A549 (cell line): ENCODE data around the gene ACAN. TPM values are rescaled to one million over a fixed set of nuclear protein-coding genes. Genes with fewer than 3 reads are reported as not detected.

Experiments used
- ATAC-seq, 2 experiments: fragments of 200-7000 bp in 1 of 2; fragments of >200 bp in 1 of 2; cut with Nextera tagmentation in 1 of 2; cut with Tn5 transposase in 1 of 2; 3 replicates each; pipeline versions ENCODE4 v1.8.0 to v1.9.1; 2018 to 2020; ENCODE audit warnings: mild to moderate bottlenecking in 1 of 2, moderate library complexity in 1 of 2
- CTCF ChIA-PET: fragments of 300-600 bp; sonication (Branson Sonifier 250); formaldehyde crosslinking; extraction: SDS; loops from one replicate; lab custom pipeline; 2021; ENCODE audit warnings: antibody characterized with exemption, inconsistent platforms; lab: Yijun Ruan, JAX
- POLR2A ChIA-PET: fragments of 350-600 bp; formaldehyde crosslinking; extraction: SDS; loops from one replicate; lab custom pipeline; 2021; ENCODE audit warnings: antibody characterized with exemption, inconsistent platforms; lab: Yijun Ruan, JAX
- DNase-seq, 2 experiments: peaks; one replicate each; pipeline versions ENCODE4 v3.0.0 to v3.0.0-alpha.2; 2011 to 2016; ENCODE audit warnings: low read depth in 1 of 2, low spot score in 1 of 2
- FAIRE-seq: peaks from 2 replicates; lab custom pipeline; 2011; peaks lifted over from hg19 to GRCh38; lab: Jason Lieb, UNC
- H3K27ac ChIP-seq, 2 experiments: fragments of >200 bp; sonication (Bioruptor Twin); formaldehyde crosslinking; 3 replicates each; pipeline ENCODE4 v1.5.1; 2016 to 2017
- H3K4me1 ChIP-seq: fragments of >200 bp; sonication (Bioruptor Twin); formaldehyde crosslinking; 3 replicates; pipeline ENCODE4 v1.6.1; 2016
- H3K4me2 ChIP-seq: fragments of >200 bp; sonication (Bioruptor Twin); formaldehyde crosslinking; 3 replicates; pipeline ENCODE4 v1.6.1; 2016
- H3K4me3 ChIP-seq: fragments of >200 bp; sonication (Bioruptor Twin); formaldehyde crosslinking; 3 replicates; pipeline ENCODE4 v1.5.1; 2016
- H3K9me3 ChIP-seq: fragments of >200 bp; sonication (Bioruptor Twin); formaldehyde crosslinking; 3 replicates; pipeline ENCODE4 v1.6.1; 2016
- ATOH8 ChIP-seq: fragments of 250-450 bp; sonication (Bioruptor Pico); IDR thresholded peaks from 2 replicates; pipeline ENCODE4 v1.5.0; 2020; ENCODE audit warnings: low read depth, mild to moderate bottlenecking, moderate library complexity
- BHLHE40 ChIP-seq: IDR thresholded peaks from 2 replicates; pipeline ENCODE4 v1.6.1; 2012; ENCODE audit warnings: low read depth, low read length, inconsistent platforms
- CBX8 ChIP-seq: fragments of 200-600 bp; sonication (generic); IDR thresholded peaks from 2 replicates; pipeline ENCODE4 v1.6.1; 2016
- CEBPB ChIP-seq, 2 experiments: fragments of >200 bp in 1 of 2; sonication (Bioruptor Twin) in 1 of 2; formaldehyde crosslinking in 1 of 2; IDR thresholded peaks; 2 replicates each; pipeline ENCODE4 v1.6.1; 2012 to 2016
- E2F6 ChIP-seq: IDR thresholded peaks from 2 replicates; pipeline ENCODE4 v1.6.1; 2012; ENCODE audit warnings: low read depth, borderline replicate concordance
- HMGXB4 ChIP-seq: fragments of 250-450 bp; sonication (Bioruptor Pico); IDR thresholded peaks from 2 replicates; pipeline ENCODE4 v1.5.0; 2021; ENCODE audit warnings: mild to moderate bottlenecking, moderate library complexity, borderline replicate concordance
- HOXA7 ChIP-seq: fragments of 250-450 bp; sonication (Bioruptor Pico); IDR thresholded peaks from 2 replicates; pipeline ENCODE4 v1.5.0; 2020; ENCODE audit warnings: mild to moderate bottlenecking, moderate library complexity
- HOXB5 ChIP-seq: fragments of 250-450 bp; sonication (Bioruptor Pico); IDR thresholded peaks from 2 replicates; pipeline ENCODE4 v1.5.0; 2020; ENCODE audit warnings: mild to moderate bottlenecking, moderate library complexity
- JUNB ChIP-seq: fragments of >200 bp; sonication (Bioruptor Twin); formaldehyde crosslinking; IDR thresholded peaks from 2 replicates; pipeline ENCODE4 v1.6.1; 2016
- MAX ChIP-seq: IDR thresholded peaks from 2 replicates; pipeline ENCODE4 v1.6.1; 2012
- MAZ ChIP-seq: fragments of 150-350 bp; IDR thresholded peaks from 2 replicates; pipeline ENCODE4 v1.6.1; 2014; ENCODE audit warnings: antibody characterized with exemption, low read depth, low read length, borderline replicate concordance
- NFE2L2 ChIP-seq: fragments of 150-350 bp; conservative IDR thresholded peaks from 2 replicates; pipeline ENCODE4 v1.6.1; 2014; ENCODE audit warnings: low read length
- POLR2A ChIP-seq: IDR thresholded peaks from 2 replicates; pipeline ENCODE4 v1.6.1; 2012; ENCODE audit warnings: mild to moderate bottlenecking, low read length
- RAD21 ChIP-seq, 2 experiments: fragments of >200 bp in 1 of 2; sonication (Bioruptor Twin) in 1 of 2; formaldehyde crosslinking in 1 of 2; IDR thresholded peaks in 1 of 2; conservative IDR thresholded peaks in 1 of 2; 2 replicates in 1 of 2; 3 replicates in 1 of 2; pipeline ENCODE4 v1.6.1; 2012 to 2018; ENCODE audit warnings: inconsistent platforms in 1 of 2
- SREBF2 ChIP-seq: fragments of 450-650 bp; IDR thresholded peaks from 2 replicates; pipeline ENCODE4 v1.6.1; 2014; ENCODE audit warnings: mild to moderate bottlenecking, moderate library complexity
- TFCP2L1 ChIP-seq: fragments of 250-450 bp; sonication (Bioruptor Pico); IDR thresholded peaks from 2 replicates; pipeline ENCODE4 v1.5.0; 2021; ENCODE audit warnings: mild to moderate bottlenecking
- ZC3H11A ChIP-seq: fragments of 450-650 bp; IDR thresholded peaks from 2 replicates; pipeline ENCODE4 v1.6.1; 2014; ENCODE audit warnings: antibody characterized with exemption, mild to moderate bottlenecking
- ZSCAN20 ChIP-seq: fragments of 250-450 bp; sonication (Bioruptor Pico); IDR thresholded peaks from 2 replicates; pipeline ENCODE4 v1.8.0; 2022; ENCODE audit warnings: mild to moderate bottlenecking, moderate library complexity
- WGBS: methylation state at CpG from one replicate; pipeline ENCODE4 v1.1.6; 2017; ENCODE audit errors: missing lambda C conversion rate; 5-methylcytosine and 5-hydroxymethylcytosine counted together
- polyA plus RNA-seq, 4 experiments: library from polyadenylated mRNA; depleted of rRNA in 3 of 4; stranded (reverse); fragments of >200 nt; fragmentation: RNase III in 1 of 4; extraction: RNeasy Plus Mini Kit Qiagen cat#74134 plus additional on column Dnase treatment in 1 of 4; gene quantifications; 2 replicates in 3 of 4; 3 replicates in 1 of 4; pipeline ENCODE4 v1.2.3, GENCODE V29; 2011 to 2017
- TF ChIP-seq, protein P1 (sequence below): IDR thresholded peaks from 2 replicates; pipeline ENCODE4 v1.6.1; 2012
- TF ChIP-seq, protein P2 (sequence below): fragments of 200-600 bp; sonication (generic); IDR thresholded peaks from 2 replicates; pipeline ENCODE4 v1.6.1; 2016; ENCODE audit warnings: antibody characterized with exemption, mild to moderate bottlenecking, moderate library complexity
- TF ChIP-seq, protein P3 (sequence below): fragments of >200 bp; sonication (Bioruptor Twin); formaldehyde crosslinking; IDR thresholded peaks from 3 replicates; pipeline ENCODE4 v1.6.1; 2016

The ACAN gene
- polyA plus RNA-seq, 2 of the 4 experiments (the other 2 are of a cell fraction), result 0.01 TPM; not detected in 1

DNA sequence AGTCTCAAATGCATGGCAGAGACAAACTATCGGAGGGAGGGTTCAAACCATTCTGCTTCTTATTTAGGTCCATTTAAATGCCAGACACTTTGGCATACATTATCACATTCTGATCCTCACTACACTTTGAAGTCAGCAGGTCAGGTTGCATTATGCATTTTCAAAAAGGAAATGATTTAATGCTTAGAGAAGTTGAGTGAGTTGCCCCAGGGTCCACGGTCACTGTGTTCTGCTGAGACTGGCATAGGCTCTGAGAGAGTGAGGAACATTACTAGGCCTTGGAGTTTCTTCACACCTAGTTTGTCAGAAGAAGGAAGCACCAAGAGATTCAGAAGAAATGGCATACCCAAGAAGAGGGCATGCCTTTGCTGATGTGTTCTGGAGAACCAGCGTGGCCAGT, 46.3 kb upstream of the ACAN start (continued):
- TF ChIP-seq, protein P1, sequence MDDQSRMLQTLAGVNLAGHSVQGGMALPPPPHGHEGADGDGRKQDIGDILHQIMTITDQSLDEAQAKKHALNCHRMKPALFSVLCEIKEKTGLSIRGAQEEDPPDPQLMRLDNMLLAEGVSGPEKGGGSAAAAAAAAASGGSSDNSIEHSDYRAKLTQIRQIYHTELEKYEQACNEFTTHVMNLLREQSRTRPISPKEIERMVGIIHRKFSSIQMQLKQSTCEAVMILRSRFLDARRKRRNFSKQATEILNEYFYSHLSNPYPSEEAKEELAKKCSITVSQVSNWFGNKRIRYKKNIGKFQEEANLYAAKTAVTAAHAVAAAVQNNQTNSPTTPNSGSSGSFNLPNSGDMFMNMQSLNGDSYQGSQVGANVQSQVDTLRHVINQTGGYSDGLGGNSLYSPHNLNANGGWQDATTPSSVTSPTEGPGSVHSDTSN, result no peak
- no peak for TF ChIP-seq E2F6

DNA sequence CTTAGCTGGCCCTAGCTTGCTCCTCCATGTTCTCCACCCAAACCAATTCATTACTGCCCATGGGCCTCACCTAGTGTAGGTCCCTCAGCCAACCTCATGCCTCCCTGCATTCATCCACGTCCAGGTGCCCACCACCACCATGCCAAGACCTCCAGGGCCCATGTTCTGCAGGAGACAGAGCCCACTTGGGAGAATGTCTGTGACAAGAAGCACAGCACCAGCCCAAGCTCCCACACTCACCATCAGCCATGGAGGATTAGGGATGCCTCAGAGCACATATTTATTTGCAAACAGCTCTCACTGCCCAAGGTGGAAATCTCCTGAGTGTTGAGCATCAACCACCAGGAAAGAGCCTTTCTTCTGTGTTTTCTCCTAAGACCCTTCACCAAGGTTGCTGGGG, 43.4 kb upstream of the ACAN start:
- 0% methylated on average over 1 of the region's 1 CpG for WGBS
- Histone ChIP-seq H3K9me3 (peaks cover 18% of the 10 kb centered on the region), H3K27ac (no peak overlapping the region), H3K4me2 (no peak overlapping the region), H3K4me3 (no peak overlapping the region), H3K4me1 (no peaks in the 10 kb centered on the region)
- ChIA-PET POLR2A (no interaction called here), CTCF (interaction anchor here (0.6 to 1.6 kb wide), 2 partner anchors 75 to 298 kb away, joined by 3 to 5 read pairs; no protein-coding TSS in a partner anchor)
- ATAC-seq, result no peak
- TF ChIP-seq POLR2A (no peak), TFCP2L1 (CRISPR knock-in tag) (no peak), BHLHE40 (no peak), ZC3H11A (no peak), HOXB5 (CRISPR knock-in tag) (no peak), CEBPB (IDR thresholded peaks at IDR 0.05) (no peak), NFE2L2 (no peak), CBX8 (no peak), RAD21 (conservative IDR thresholded peaks at IDR 0.05 in 1 of 2, IDR thresholded peaks at IDR 0.05 in 1 of 2) (no peak), SREBF2 (no peak), HOXA7 (CRISPR knock-in tag) (no peak), ATOH8 (CRISPR knock-in tag) (no peak), JUNB (no peak), MAX (no peak), MAZ (no peak), HMGXB4 (CRISPR knock-in tag) (no peak), ZSCAN20 (CRISPR knock-in tag) (no peak)
- TF ChIP-seq, protein P2, sequence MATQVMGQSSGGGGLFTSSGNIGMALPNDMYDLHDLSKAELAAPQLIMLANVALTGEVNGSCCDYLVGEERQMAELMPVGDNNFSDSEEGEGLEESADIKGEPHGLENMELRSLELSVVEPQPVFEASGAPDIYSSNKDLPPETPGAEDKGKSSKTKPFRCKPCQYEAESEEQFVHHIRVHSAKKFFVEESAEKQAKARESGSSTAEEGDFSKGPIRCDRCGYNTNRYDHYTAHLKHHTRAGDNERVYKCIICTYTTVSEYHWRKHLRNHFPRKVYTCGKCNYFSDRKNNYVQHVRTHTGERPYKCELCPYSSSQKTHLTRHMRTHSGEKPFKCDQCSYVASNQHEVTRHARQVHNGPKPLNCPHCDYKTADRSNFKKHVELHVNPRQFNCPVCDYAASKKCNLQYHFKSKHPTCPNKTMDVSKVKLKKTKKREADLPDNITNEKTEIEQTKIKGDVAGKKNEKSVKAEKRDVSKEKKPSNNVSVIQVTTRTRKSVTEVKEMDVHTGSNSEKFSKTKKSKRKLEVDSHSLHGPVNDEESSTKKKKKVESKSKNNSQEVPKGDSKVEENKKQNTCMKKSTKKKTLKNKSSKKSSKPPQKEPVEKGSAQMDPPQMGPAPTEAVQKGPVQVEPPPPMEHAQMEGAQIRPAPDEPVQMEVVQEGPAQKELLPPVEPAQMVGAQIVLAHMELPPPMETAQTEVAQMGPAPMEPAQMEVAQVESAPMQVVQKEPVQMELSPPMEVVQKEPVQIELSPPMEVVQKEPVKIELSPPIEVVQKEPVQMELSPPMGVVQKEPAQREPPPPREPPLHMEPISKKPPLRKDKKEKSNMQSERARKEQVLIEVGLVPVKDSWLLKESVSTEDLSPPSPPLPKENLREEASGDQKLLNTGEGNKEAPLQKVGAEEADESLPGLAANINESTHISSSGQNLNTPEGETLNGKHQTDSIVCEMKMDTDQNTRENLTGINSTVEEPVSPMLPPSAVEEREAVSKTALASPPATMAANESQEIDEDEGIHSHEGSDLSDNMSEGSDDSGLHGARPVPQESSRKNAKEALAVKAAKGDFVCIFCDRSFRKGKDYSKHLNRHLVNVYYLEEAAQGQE, result no peak
- TF ChIP-seq, protein P1, result no peak
- TF ChIP-seq, protein P3, sequence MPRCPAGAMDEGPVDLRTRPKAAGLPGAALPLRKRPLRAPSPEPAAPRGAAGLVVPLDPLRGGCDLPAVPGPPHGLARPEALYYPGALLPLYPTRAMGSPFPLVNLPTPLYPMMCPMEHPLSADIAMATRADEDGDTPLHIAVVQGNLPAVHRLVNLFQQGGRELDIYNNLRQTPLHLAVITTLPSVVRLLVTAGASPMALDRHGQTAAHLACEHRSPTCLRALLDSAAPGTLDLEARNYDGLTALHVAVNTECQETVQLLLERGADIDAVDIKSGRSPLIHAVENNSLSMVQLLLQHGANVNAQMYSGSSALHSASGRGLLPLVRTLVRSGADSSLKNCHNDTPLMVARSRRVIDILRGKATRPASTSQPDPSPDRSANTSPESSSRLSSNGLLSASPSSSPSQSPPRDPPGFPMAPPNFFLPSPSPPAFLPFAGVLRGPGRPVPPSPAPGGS, result no peak
- DNase-seq, result no peak
- no peak for FAIRE-seq
